K562 (cell line): Measurements from ENCODE around the gene ENDOV. TPM values are rescaled to one million over a fixed set of nuclear protein-coding genes. Genes with fewer than 3 reads are reported as not detected.

Experiments used
- ARID2 ChIP-seq: fragments of 450-650 bp; IDR thresholded peaks from 2 replicates; pipeline ENCODE4 v1.6.1; 2017; ENCODE audit warnings: antibody characterized with exemption, mild to moderate bottlenecking
- ARID4B ChIP-seq: sonication (generic); formaldehyde crosslinking; IDR thresholded peaks from 2 replicates; pipeline ENCODE4 v1.8.0; 2022; ENCODE audit warnings: mild to moderate bottlenecking, missing genetic modification reagents
- CREB3L1 ChIP-seq: fragments of 450-650 bp; IDR thresholded peaks from 2 replicates; pipeline ENCODE4 v1.6.1; 2014; ENCODE audit warnings: low read depth, mild to moderate bottlenecking, moderate library complexity, borderline replicate concordance
- MCM5 ChIP-seq: fragments of 450-650 bp; IDR thresholded peaks from 2 replicates; pipeline ENCODE4 v1.6.1; 2016; ENCODE audit warnings: low read depth
- NFE2 ChIP-seq: IDR thresholded peaks from 2 replicates; pipeline ENCODE4 v1.6.1; 2014; ENCODE audit warnings: antibody characterized with exemption, low read depth
- POLR2AphosphoS5 ChIP-seq: IDR thresholded peaks from 2 replicates; pipeline ENCODE4 v1.6.1; 2011; ENCODE audit warnings: mild to moderate bottlenecking, low read depth, low read length, moderate library complexity; ENCODE audit not compliant: control insufficient read depth, insufficient read depth
- REST ChIP-seq, 2 experiments: fragments of 450-650 bp; formaldehyde crosslinking in 1 of 2; IDR thresholded peaks; 2 replicates each; pipeline versions ENCODE4 v1.4.0 to v1.6.1; 2014 to 2020; ENCODE audit warnings: mild to moderate bottlenecking in 2 of 2, borderline replicate concordance in 1 of 2, low read depth in 1 of 2
- SMAD1 ChIP-seq: fragments of 150-350 bp; IDR thresholded peaks from 2 replicates; pipeline ENCODE4 v1.6.1; 2014; ENCODE audit warnings: low read length, low read depth; ENCODE audit not compliant: partially characterized antibody
- THRB ChIP-seq: fragments of 450-650 bp; formaldehyde crosslinking; conservative IDR thresholded peaks from 2 replicates; pipeline ENCODE4 v1.4.0; 2022; ENCODE audit warnings: mild to moderate bottlenecking, missing genetic modification characterization
- U2AF2 ChIP-seq: fragments of 200-400 bp; formaldehyde crosslinking; optimal IDR thresholded peaks from 2 replicates; pipeline ENCODE3; 2017; ENCODE audit warnings: low read depth, mild to moderate bottlenecking, low read length
- polyA plus RNA-seq, 8 experiments: library from polyadenylated mRNA; depleted of rRNA in 4 of 8; stranded (reverse) in 5 of 8; unstranded in 3 of 8; fragments of >200 nt; fragmentation: Nextera tagmentation in 2 of 8; fragmentation: Illumina TruSeq in 1 of 8; extraction: Ambion mirVana in 2 of 8; extraction: Trizol in 1 of 8; gene quantifications; 2 replicates each; pipeline versions ENCODE4 v1.2.1 to v1.2.3, GENCODE V29; 2011 to 2014; ENCODE audit warnings: inconsistent platforms in 1 of 8, missing spikeins in 1 of 8
- total RNA-seq, 7 experiments: library from RNA; depleted of rRNA in 6 of 7; stranded (reverse); fragments of >200 nt in 6 of 7; fragmentation: Illumina TruSeq in 2 of 7; extraction: Trizol in 2 of 7; gene quantifications; 2 replicates each; pipeline versions ENCODE4 v1.2.1 to v1.2.3, GENCODE V29; 2011 to 2021; ENCODE audit warnings: low replicate concordance in 1 of 7

The ENDOV gene
- total and polyA plus RNA-seq, 9 of the 15 experiments (the other 6 are each of a cell fraction or from before 2014, with no cell fraction given), result 1.2 to 8.2 (median 3.7) TPM

GRCh38 chr17:80426671-80427326 is 11.8 kb downstream of the ENDOV start (continued):
- TF ChIP-seq CREB3L1 (no peak), MCM5 (no peak), ARID4B (no peak), SMAD1 (no peak), NFE2 (no peak), POLR2AphosphoS5 (no peak), ARID2 (peak; percentile 88), REST (IDR thresholded peaks at IDR 0.05; ENCODE audit: borderline replicate concordance) (peak; percentile 94), REST (CRISPR knock-in tag; IDR thresholded peaks at IDR 0.05; ENCODE audit: low read depth) (no peak), THRB (no peak), U2AF2 (no peak)
